SK-N-SH (cell line): ENCODE measurements around the gene TOP3A. TPM values are rescaled to one million over a fixed set of nuclear protein-coding genes. Genes with fewer than 3 reads are reported as not detected.

ENCODE experiments used
- CTCF ChIA-PET: fragments of 300-600, 350-600 bp; formaldehyde crosslinking; extraction: SDS; loops from one replicate; lab custom pipeline; 2021; lab: Yijun Ruan, JAX
- POLR2A ChIA-PET: fragments of 350-600 bp; sonication (Branson Sonifier 250); formaldehyde crosslinking; extraction: SDS; loops from one replicate; lab custom pipeline; 2020; ENCODE audit warnings: antibody characterized with exemption, inconsistent platforms; lab: Yijun Ruan, JAX
- DNase-seq: peaks from one replicate; pipeline ENCODE4 v3.0.0; 2012
- H2AFZ ChIP-seq: fragments of 200-600 bp; sonication (generic); 2 replicates; pipeline ENCODE4 v1.8.1; 2016; ENCODE audit warnings: antibody characterized with exemption, mild to moderate bottlenecking, low read depth
- H3F3A ChIP-seq: fragments of 200-600 bp; sonication (generic); replicated peaks from 2 replicates; pipeline ENCODE3; 2016; ENCODE audit warnings: antibody characterized with exemption, mild to moderate bottlenecking; ENCODE audit not compliant: insufficient read depth
- H3K27ac ChIP-seq, 2 experiments: fragments of 200-500 bp in 1 of 2; fragments of 200-600 bp in 1 of 2; sonication (Bioruptor generic) in 1 of 2; sonication (generic), shearing (Covaris generic) in 1 of 2; 2 replicates each; pipeline versions ENCODE4 v1.5.1 to v1.6.1; 2014 to 2016; ENCODE audit warnings: low read depth in 2 of 2, inconsistent platforms in 1 of 2, low read length in 1 of 2, mild to moderate bottlenecking in 1 of 2, mixed read lengths in 1 of 2
- H3K27me3 ChIP-seq: fragments of 200-600 bp; sonication (generic), shearing (Covaris generic); 2 replicates; pipeline ENCODE4 v1.6.1; 2016; ENCODE audit warnings: mixed run types; ENCODE audit not compliant: insufficient read depth
- H3K36me3 ChIP-seq, 2 experiments: fragments of 200-500 bp in 1 of 2; fragments of 200-600 bp in 1 of 2; sonication (Bioruptor generic) in 1 of 2; sonication (generic) in 1 of 2; replicated peaks in 1 of 2; 2 replicates each; pipeline versions ENCODE3 to v1.5.1; 2014 to 2016; ENCODE audit warnings: low read length in 1 of 2, mild to moderate bottlenecking in 1 of 2; ENCODE audit not compliant: insufficient read depth in 2 of 2, control insufficient read depth in 1 of 2
- H3K4me1 ChIP-seq, 2 experiments: fragments of 200-500 bp in 1 of 2; fragments of 200-600 bp in 1 of 2; sonication (Bioruptor generic) in 1 of 2; sonication (generic), shearing (Covaris generic) in 1 of 2; 2 replicates each; pipeline versions ENCODE4 v1.5.1 to v1.6.1; 2014 to 2016; ENCODE audit warnings: low read depth in 1 of 2, low read length in 1 of 2, mixed run types in 1 of 2; ENCODE audit not compliant: insufficient read depth in 2 of 2, control insufficient read depth in 1 of 2
- H3K4me2 ChIP-seq: fragments of 200-600 bp; sonication (generic), shearing (Covaris generic); 2 replicates; pipeline ENCODE4 v1.6.1; 2017; ENCODE audit warnings: mixed run types
- H3K4me3 ChIP-seq, 2 experiments: fragments of 200-500 bp in 1 of 2; fragments of 200-600 bp in 1 of 2; sonication (Bioruptor generic) in 1 of 2; sonication (generic), shearing (Covaris generic) in 1 of 2; 2 replicates each; pipeline versions ENCODE4 v1.5.1 to v1.8.1; 2014 to 2016; ENCODE audit warnings: low read depth in 2 of 2, inconsistent platforms in 1 of 2, low read length in 1 of 2, mild to moderate bottlenecking in 1 of 2, mixed read lengths in 1 of 2, moderate library complexity in 1 of 2
- H3K79me2 ChIP-seq: fragments of 200-600 bp; sonication (generic); 2 replicates; pipeline ENCODE4 v1.8.1; 2017; ENCODE audit warnings: mild to moderate bottlenecking; ENCODE audit not compliant: insufficient read depth
- H3K9ac ChIP-seq: fragments of 200-600 bp; sonication (generic); 2 replicates; pipeline ENCODE4 v1.6.1; 2017; ENCODE audit warnings: mixed run types
- H3K9me2 ChIP-seq: fragments of 200-600 bp; sonication (generic); 2 replicates; pipeline ENCODE4 v1.6.1; 2017; ENCODE audit warnings: mixed run types
- H3K9me3 ChIP-seq: fragments of 200-600 bp; sonication (generic); 2 replicates; pipeline ENCODE4 v1.6.1; 2017; ENCODE audit warnings: mixed run types, mild to moderate bottlenecking, moderate library complexity
- H4K20me1 ChIP-seq: fragments of 200-600 bp; sonication (generic); 2 replicates; pipeline ENCODE4 v1.6.1; 2017; ENCODE audit warnings: mild to moderate bottlenecking, mixed run types; ENCODE audit not compliant: insufficient read depth
- CHD2 ChIP-seq: fragments of 150-350 bp; IDR thresholded peaks from 2 replicates; pipeline ENCODE4 v1.6.1; 2018; ENCODE audit warnings: low read length; ENCODE audit not compliant: partially characterized antibody
- ELF1 ChIP-seq: IDR thresholded peaks from 2 replicates; pipeline ENCODE4 v1.4.0; 2012
- EP300 ChIP-seq, 2 experiments: IDR thresholded peaks; 2 replicates each; pipeline versions ENCODE4 v1.4.0 to v1.6.1; 2012; ENCODE audit warnings: borderline replicate concordance in 1 of 2, low read depth in 1 of 2, low read length in 1 of 2
- EZH2phosphoT487 ChIP-seq: fragments of 200-600 bp; sonication (generic); IDR thresholded peaks from 2 replicates; pipeline ENCODE4 v1.6.1; 2017; ENCODE audit warnings: low read depth, mixed run types, mild to moderate bottlenecking, antibody characterized with exemption, moderate library complexity, borderline replicate concordance
- GABPA ChIP-seq: IDR thresholded peaks from 2 replicates; pipeline ENCODE4 v1.4.0; 2012; ENCODE audit warnings: low read depth, mild to moderate bottlenecking
- GATA2 ChIP-seq: sonication (generic); formaldehyde crosslinking; IDR thresholded peaks from 2 replicates; pipeline ENCODE4 v1.5.0; 2020; ENCODE audit warnings: mild to moderate bottlenecking, missing genetic modification reagents
- NFIC ChIP-seq: IDR thresholded peaks from 2 replicates; pipeline ENCODE4 v1.4.0; 2012; ENCODE audit warnings: borderline replicate concordance
- NRF1 ChIP-seq: IDR thresholded peaks from 2 replicates; pipeline ENCODE4 v1.6.1; 2012; ENCODE audit warnings: low read depth, mild to moderate bottlenecking, low read length
- RFX5 ChIP-seq: IDR thresholded peaks from 2 replicates; pipeline ENCODE4 v1.6.1; 2012; ENCODE audit warnings: mild to moderate bottlenecking, improper control_type of control experiment, low read length
- SIN3A ChIP-seq: IDR thresholded peaks from 2 replicates; pipeline ENCODE4 v1.6.1; 2012; ENCODE audit warnings: low read depth, mild to moderate bottlenecking, low read length, moderate library complexity, borderline replicate concordance
- SMC3 ChIP-seq: IDR thresholded peaks from 2 replicates; pipeline ENCODE4 v1.6.1; 2012; ENCODE audit warnings: low read depth, low read length, improper control_type of control experiment
- TAF1 ChIP-seq: IDR thresholded peaks from 2 replicates; pipeline ENCODE4 v1.6.1; 2012; ENCODE audit warnings: low read depth, mild to moderate bottlenecking, low read length, moderate library complexity, borderline replicate concordance
- TCF12 ChIP-seq: IDR thresholded peaks from 2 replicates; pipeline ENCODE4 v1.4.0; 2012
- TEAD4 ChIP-seq: IDR thresholded peaks from 2 replicates; pipeline ENCODE4 v1.4.0; 2012; ENCODE audit warnings: mild to moderate bottlenecking, borderline replicate concordance; ENCODE audit not compliant: insufficient read depth
- WGBS: methylation state at CpG from one replicate; pipeline ENCODE4 v1.1.6; 2017; ENCODE audit warnings: low lambda C conversion rate; 5-methylcytosine and 5-hydroxymethylcytosine counted together
- polyA plus RNA-seq, 3 experiments: library from polyadenylated mRNA; depleted of rRNA; stranded (reverse); fragments of >200 nt; gene quantifications; 2 replicates each; pipeline ENCODE4 v1.2.3, GENCODE V29; 2012
- TF ChIP-seq, protein P1 (sequence below): fragments of 150-350 bp; IDR thresholded peaks from 2 replicates; pipeline ENCODE4 v1.6.1; 2016; ENCODE audit warnings: mild to moderate bottlenecking, low read depth, low read length
- TF ChIP-seq, protein P2 (sequence below): IDR thresholded peaks from 2 replicates; pipeline ENCODE4; 2012
- TF ChIP-seq, protein P3 (sequence below): IDR thresholded peaks from 2 replicates; pipeline ENCODE4 v1.4.0; 2012; ENCODE audit warnings: low read depth, borderline replicate concordance
- TF ChIP-seq, protein P4 (sequence below): fragments of 150-350 bp; IDR thresholded peaks from 2 replicates; pipeline ENCODE4 v1.6.1; 2017; ENCODE audit warnings: antibody characterized with exemption, low read length, low read depth, borderline replicate concordance
- TF ChIP-seq, protein P5 (sequence below): IDR thresholded peaks from 2 replicates; pipeline ENCODE4 v1.4.0; 2012; ENCODE audit warnings: low read depth

The TOP3A gene
- polyA plus RNA-seq, 1 of the 3 experiments (the other 2 are of a cell fraction) = 14.7 TPM

DNA sequence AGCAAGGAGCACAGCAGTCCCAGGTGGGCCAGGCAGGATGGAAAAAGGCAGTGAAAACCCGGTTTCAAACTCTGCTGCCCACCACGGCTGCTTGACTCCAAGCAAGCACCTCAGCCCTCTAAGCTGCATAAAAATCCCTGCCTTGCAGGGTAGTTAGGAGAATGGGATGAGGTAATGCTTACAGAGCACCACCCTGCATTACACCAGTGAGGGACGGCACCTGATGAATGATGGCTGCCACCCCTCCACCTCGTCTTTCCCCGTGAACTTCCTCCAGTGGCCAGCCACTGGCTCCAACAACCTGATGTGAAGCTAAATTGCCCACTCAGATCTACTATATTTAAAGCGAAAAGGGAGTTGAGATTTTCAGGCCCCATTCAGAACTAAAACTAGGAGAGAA, 33.0 kb downstream of the TOP3A start (continued):
- TF ChIP-seq NFIC (no peak), CHD2 (no peak), GABPA (no peak), NRF1 (no peak), SIN3A (no peak), RFX5 (no peak)
- TF ChIP-seq, protein P1, sequence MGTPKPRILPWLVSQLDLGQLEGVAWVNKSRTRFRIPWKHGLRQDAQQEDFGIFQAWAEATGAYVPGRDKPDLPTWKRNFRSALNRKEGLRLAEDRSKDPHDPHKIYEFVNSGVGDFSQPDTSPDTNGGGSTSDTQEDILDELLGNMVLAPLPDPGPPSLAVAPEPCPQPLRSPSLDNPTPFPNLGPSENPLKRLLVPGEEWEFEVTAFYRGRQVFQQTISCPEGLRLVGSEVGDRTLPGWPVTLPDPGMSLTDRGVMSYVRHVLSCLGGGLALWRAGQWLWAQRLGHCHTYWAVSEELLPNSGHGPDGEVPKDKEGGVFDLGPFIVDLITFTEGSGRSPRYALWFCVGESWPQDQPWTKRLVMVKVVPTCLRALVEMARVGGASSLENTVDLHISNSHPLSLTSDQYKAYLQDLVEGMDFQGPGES = no peak

DNA sequence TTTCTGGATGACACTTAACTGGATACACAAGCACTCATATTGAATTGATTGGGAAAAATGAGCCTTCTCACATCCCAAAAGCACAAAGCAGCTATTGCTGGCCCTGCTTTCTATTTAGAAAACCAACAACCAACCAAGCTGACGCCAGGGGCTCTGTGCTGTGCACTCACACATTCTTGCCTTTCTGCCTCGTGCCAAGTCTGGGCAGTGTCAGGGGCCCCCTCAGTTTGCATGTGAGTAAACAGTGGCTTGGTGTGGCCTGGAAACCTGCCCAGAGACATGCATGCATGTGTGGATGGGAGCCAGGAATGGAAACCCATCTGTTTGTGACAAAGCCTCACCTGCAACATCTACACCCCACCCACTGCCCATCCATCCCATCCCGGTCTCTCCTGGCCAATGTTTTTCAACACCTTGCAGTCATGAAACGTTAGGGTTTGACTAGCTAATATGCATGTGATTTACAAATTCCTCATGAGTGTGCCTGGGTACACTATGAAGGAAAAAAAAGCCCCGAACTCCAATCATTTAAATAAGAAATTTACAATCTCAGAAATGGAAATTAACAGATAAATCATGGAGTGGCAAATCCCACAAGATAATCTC, 33.9 kb downstream of the TOP3A start:
- ChIA-PET CTCF (interaction anchor here (1.0 to 1.6 kb wide), 2 partner anchors 10 to 32 kb away, joined by 4 to 5 read pairs; no protein-coding TSS in a partner anchor), POLR2A (no interaction called here)

More for the DNA sequence above, 33.9 kb downstream of the TOP3A start:
- Histone ChIP-seq H3K36me3 (peaks cover 53 to 74% of the 10 kb centered on the region in 2 experiments), H3K9me3 (no peaks in the 10 kb centered on the region), H3K27ac (no peak overlapping the region), H3K4me2 (no peak overlapping the region), H3F3A (no peaks in the 10 kb centered on the region), H3K4me1 (no peaks in the 10 kb centered on the region), H3K9ac (no peak overlapping the region), H4K20me1 (no peaks in the 10 kb centered on the region), H3K4me3 (no peak overlapping the region), H3K9me2 (no peaks in the 10 kb centered on the region), H2AFZ (no peak overlapping the region), H3K79me2 (no peaks in the 10 kb centered on the region), H3K27me3 (no peaks in the 10 kb centered on the region)
- DNase-seq = no peak
- WGBS = 81% methylated on average over 5 of the region's 5 CpGs
- TF ChIP-seq, protein P2, sequence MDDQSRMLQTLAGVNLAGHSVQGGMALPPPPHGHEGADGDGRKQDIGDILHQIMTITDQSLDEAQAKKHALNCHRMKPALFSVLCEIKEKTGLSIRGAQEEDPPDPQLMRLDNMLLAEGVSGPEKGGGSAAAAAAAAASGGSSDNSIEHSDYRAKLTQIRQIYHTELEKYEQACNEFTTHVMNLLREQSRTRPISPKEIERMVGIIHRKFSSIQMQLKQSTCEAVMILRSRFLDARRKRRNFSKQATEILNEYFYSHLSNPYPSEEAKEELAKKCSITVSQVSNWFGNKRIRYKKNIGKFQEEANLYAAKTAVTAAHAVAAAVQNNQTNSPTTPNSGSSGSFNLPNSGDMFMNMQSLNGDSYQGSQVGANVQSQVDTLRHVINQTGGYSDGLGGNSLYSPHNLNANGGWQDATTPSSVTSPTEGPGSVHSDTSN = no peak
- TF ChIP-seq GABPA (no peak), SMC3 (no peak), EZH2phosphoT487 (no peak), ELF1 (no peak), TAF1 (no peak), SIN3A (no peak), TCF12 (no peak), GATA2 (CRISPR knock-in tag) (no peak), NFIC (no peak), TEAD4 (no peak), EP300 (IDR thresholded peaks at IDR 0.05; ENCODE audit: borderline replicate concordance in 1 of 2, low read depth in 1 of 2, low read length in 1 of 2) (no peak)
- TF ChIP-seq, protein P3, sequence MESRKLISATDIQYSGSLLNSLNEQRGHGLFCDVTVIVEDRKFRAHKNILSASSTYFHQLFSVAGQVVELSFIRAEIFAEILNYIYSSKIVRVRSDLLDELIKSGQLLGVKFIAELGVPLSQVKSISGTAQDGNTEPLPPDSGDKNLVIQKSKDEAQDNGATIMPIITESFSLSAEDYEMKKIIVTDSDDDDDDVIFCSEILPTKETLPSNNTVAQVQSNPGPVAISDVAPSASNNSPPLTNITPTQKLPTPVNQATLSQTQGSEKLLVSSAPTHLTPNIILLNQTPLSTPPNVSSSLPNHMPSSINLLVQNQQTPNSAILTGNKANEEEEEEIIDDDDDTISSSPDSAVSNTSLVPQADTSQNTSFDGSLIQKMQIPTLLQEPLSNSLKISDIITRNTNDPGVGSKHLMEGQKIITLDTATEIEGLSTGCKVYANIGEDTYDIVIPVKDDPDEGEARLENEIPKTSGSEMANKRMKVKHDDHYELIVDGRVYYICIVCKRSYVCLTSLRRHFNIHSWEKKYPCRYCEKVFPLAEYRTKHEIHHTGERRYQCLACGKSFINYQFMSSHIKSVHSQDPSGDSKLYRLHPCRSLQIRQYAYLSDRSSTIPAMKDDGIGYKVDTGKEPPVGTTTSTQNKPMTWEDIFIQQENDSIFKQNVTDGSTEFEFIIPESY = no peak
- TF ChIP-seq, protein P4, sequence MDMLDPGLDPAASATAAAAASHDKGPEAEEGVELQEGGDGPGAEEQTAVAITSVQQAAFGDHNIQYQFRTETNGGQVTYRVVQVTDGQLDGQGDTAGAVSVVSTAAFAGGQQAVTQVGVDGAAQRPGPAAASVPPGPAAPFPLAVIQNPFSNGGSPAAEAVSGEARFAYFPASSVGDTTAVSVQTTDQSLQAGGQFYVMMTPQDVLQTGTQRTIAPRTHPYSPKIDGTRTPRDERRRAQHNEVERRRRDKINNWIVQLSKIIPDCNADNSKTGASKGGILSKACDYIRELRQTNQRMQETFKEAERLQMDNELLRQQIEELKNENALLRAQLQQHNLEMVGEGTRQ = no peak
- TF ChIP-seq, protein P1 = no peak
- TF ChIP-seq, protein P5, sequence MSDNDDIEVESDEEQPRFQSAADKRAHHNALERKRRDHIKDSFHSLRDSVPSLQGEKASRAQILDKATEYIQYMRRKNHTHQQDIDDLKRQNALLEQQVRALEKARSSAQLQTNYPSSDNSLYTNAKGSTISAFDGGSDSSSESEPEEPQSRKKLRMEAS = no peak
